HepG2 (cell line): ENCODE measurements around the gene RNF213. TPM values are rescaled to one million over a fixed set of nuclear protein-coding genes. Genes with fewer than 3 reads are reported as not detected.

Experiments
- AGO1 ChIP-seq: fragments of 200-400 bp; formaldehyde crosslinking; IDR thresholded peaks from 2 replicates; pipeline ENCODE4 v1.6.1; 2017; ENCODE audit warnings: mild to moderate bottlenecking, low read depth, low read length, moderate library complexity; ENCODE audit not compliant: poor library complexity, severe bottlenecking
- ARNT2 ChIP-seq: sonication (generic); formaldehyde crosslinking; IDR thresholded peaks from 2 replicates; pipeline ENCODE4 v1.8.0; 2022; ENCODE audit warnings: mild to moderate bottlenecking, low read depth, missing genetic modification reagents, moderate library complexity
- DZIP1 ChIP-seq: sonication (generic); formaldehyde crosslinking; IDR thresholded peaks from 2 replicates; pipeline ENCODE4 v1.5.0; 2020; ENCODE audit warnings: mild to moderate bottlenecking, missing genetic modification reagents
- HES4 ChIP-seq: sonication (generic); formaldehyde crosslinking; IDR thresholded peaks from 2 replicates; pipeline ENCODE4 v1.9.0; 2021; ENCODE audit warnings: mild to moderate bottlenecking, missing genetic modification reagents, borderline replicate concordance
- HHEX ChIP-seq: IDR thresholded peaks from 2 replicates; pipeline ENCODE4 v1.6.1; 2016; ENCODE audit warnings: control low read depth
- NCOA1 ChIP-seq: sonication (generic); formaldehyde crosslinking; IDR thresholded peaks from 2 replicates; pipeline ENCODE4 v1.9.0; 2021; ENCODE audit warnings: missing genetic modification reagents
- NFKBIZ ChIP-seq: IDR thresholded peaks from 2 replicates; pipeline ENCODE4 v1.6.1; 2018; ENCODE audit warnings: missing genetic modification reagents, missing compliant biosample characterization
- RBM39 ChIP-seq: fragments of 200-400 bp; formaldehyde crosslinking; IDR thresholded peaks from one replicate; pipeline ENCODE4 v1.6.1; 2018; ENCODE audit warnings: antibody characterized with exemption, mild to moderate bottlenecking, low read depth, low read length; ENCODE audit not compliant: poor library complexity, severe bottlenecking
- RFX3 ChIP-seq: IDR thresholded peaks from 2 replicates; pipeline ENCODE4 v1.6.1; 2016; ENCODE audit warnings: missing biosample characterization, missing genetic modification reagents
- SKI ChIP-seq: fragments of 450-650 bp; IDR thresholded peaks from one replicate; pipeline ENCODE4 v1.6.1; 2018; ENCODE audit warnings: mild to moderate bottlenecking; ENCODE audit not compliant: partially characterized antibody
- SP1 ChIP-seq, 2 experiments: fragments of 450-650 bp in 1 of 2; sonication (generic) in 1 of 2; formaldehyde crosslinking in 1 of 2; IDR thresholded peaks; 2 replicates each; pipeline versions ENCODE4 v1.4.0 to v1.6.1; 2016 to 2020; ENCODE audit warnings: missing genetic modification reagents in 1 of 2
- SRSF4 ChIP-seq: fragments of 200-400 bp; formaldehyde crosslinking; IDR thresholded peaks from one replicate; pipeline ENCODE4 v1.6.1; 2018; ENCODE audit warnings: mild to moderate bottlenecking, low read depth, low read length, moderate library complexity; ENCODE audit not compliant: poor library complexity, severe bottlenecking
- STAG1 ChIP-seq: sonication (generic); formaldehyde crosslinking; IDR thresholded peaks from 2 replicates; pipeline ENCODE4 v1.4.0; 2020; ENCODE audit warnings: missing genetic modification reagents
- TERF1 ChIP-seq: sonication (generic); formaldehyde crosslinking; IDR thresholded peaks from 2 replicates; pipeline ENCODE4 v1.8.0; 2022; ENCODE audit warnings: mild to moderate bottlenecking, missing genetic modification reagents, moderate library complexity
- ZMAT3 ChIP-seq: sonication (generic); formaldehyde crosslinking; conservative IDR thresholded peaks from 2 replicates; pipeline ENCODE4 v1.7.0; 2021; ENCODE audit warnings: missing genetic modification reagents
- ZNF232 ChIP-seq: sonication (generic); formaldehyde crosslinking; IDR thresholded peaks from 2 replicates; pipeline ENCODE4 v1.4.0; 2020; ENCODE audit warnings: missing genetic modification reagents, borderline replicate concordance
- ZNF367 ChIP-seq: sonication (generic); formaldehyde crosslinking; IDR thresholded peaks from 2 replicates; pipeline ENCODE4 v1.4.0; 2020; ENCODE audit warnings: missing genetic modification reagents, borderline replicate concordance
- ZNF614 ChIP-seq: IDR thresholded peaks from 2 replicates; pipeline ENCODE4 v1.6.1; 2018; ENCODE audit warnings: missing biosample characterization, missing genetic modification reagents, inconsistent platforms, borderline replicate concordance
- polyA plus RNA-seq, 8 experiments: library from polyadenylated mRNA; depleted of rRNA in 3 of 8; stranded (reverse) in 7 of 8; unstranded in 1 of 8; fragments of >200 nt; fragmentation: Illumina TruSeq in 4 of 8; extraction: Trizol in 4 of 8; gene quantifications; 2 replicates each; pipeline versions ENCODE4 v1.2.1 to v1.2.3, GENCODE V29; 2011 to 2016; ENCODE audit warnings: low read depth in 4 of 8, missing spikeins in 1 of 8, mixed read lengths in 1 of 8; ENCODE audit not compliant: insufficient read depth in 1 of 8
- total RNA-seq, 5 experiments: library from RNA; depleted of rRNA; stranded (reverse); fragments of >200 nt; fragmentation: Illumina TruSeq; extraction: Trizol; gene quantifications; 2 replicates each; pipeline ENCODE4 v1.2.3, GENCODE V29; 2016; ENCODE audit warnings: low read depth in 1 of 5
- TF ChIP-seq, protein P1 (sequence below): sonication (generic); formaldehyde crosslinking; IDR thresholded peaks from 2 replicates; pipeline ENCODE4 v1.4.0; 2020; ENCODE audit warnings: missing genetic modification reagents, borderline replicate concordance
- TF ChIP-seq, protein P2 (sequence below): sonication (generic); formaldehyde crosslinking; IDR thresholded peaks from 2 replicates; pipeline ENCODE4 v1.4.0; 2020; ENCODE audit warnings: missing genetic modification reagents

Gene RNF213
- total and polyA plus RNA-seq, 2 of the 13 experiments (the other 11 are each of a cell fraction or from before 2014, with no cell fraction given) = 38.6 to 38.7 TPM

DNA sequence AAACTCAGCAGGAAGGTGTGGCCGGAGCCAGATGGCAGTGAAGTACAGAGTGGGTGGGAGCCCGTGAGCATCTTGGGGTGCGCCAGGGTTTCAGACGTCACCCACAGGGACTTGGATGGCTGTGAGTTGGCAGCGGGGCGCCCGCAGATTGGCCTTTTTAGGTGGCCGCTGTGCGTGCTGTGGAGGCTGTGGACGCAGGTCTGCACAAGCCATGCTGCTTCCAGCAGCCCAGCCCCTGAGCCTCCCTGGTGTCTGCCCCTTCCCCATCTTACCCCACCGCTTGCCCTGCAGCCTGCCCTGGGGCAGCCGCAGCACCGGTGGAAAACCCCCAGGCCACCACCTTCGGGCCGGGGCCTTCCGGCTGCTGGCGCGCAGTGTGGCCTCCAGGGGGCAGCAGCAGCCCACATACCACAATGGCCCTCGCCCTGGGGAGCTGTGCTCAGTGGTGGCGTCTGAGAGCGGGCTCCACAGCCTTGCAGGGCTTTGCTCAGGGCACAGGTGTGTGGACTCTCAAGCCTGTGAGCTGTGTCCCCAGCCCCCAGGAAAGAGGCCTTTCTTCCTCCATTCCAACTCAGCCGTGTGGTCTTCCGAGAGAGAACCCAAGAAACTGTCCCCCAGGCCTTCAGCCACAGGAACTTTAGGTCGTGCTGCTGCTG is 166.1 kb downstream of the RNF213 start (continued):
- TF ChIP-seq RBM39 (no peak), SP1 (IDR thresholded peaks at IDR 0.05) (no peak), SP1 (CRISPR knock-in tag; IDR thresholded peaks at IDR 0.05) (no peak), ARNT2 (no peak), ZMAT3 (CRISPR knock-in tag) (no peak), SRSF4 (no peak), ZNF232 (CRISPR knock-in tag) (peak; percentile 44; the same call in 1 of the 2 replicates), TERF1 (no peak), STAG1 (peak; percentile 100), HES4 (CRISPR knock-in tag) (peak; percentile 25; the same call in 1 of the 2 replicates), NCOA1 (CRISPR knock-in tag) (no peak), ZNF614 (CRISPR knock-in tag) (peak; percentile 55; the same call in 1 of the 2 replicates), DZIP1 (CRISPR knock-in tag) (0 out of 2 replicates have a peak, but pooled peaks have one; percentile 47), NFKBIZ (CRISPR knock-in tag) (0 out of 2 replicates have a peak, but pooled peaks have one; percentile 38), HHEX (CRISPR knock-in tag) (no peak), ZNF367 (CRISPR knock-in tag) (no peak), AGO1 (peak; percentile 67), SKI (no peak), RFX3 (no peak)
- TF ChIP-seq, protein P1, sequence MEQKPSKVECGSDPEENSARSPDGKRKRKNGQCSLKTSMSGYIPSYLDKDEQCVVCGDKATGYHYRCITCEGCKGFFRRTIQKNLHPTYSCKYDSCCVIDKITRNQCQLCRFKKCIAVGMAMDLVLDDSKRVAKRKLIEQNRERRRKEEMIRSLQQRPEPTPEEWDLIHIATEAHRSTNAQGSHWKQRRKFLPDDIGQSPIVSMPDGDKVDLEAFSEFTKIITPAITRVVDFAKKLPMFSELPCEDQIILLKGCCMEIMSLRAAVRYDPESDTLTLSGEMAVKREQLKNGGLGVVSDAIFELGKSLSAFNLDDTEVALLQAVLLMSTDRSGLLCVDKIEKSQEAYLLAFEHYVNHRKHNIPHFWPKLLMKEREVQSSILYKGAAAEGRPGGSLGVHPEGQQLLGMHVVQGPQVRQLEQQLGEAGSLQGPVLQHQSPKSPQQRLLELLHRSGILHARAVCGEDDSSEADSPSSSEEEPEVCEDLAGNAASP (CRISPR knock-in tag) = peak; percentile 49; the same call in 1 of the 2 replicates
- TF ChIP-seq, protein P2, sequence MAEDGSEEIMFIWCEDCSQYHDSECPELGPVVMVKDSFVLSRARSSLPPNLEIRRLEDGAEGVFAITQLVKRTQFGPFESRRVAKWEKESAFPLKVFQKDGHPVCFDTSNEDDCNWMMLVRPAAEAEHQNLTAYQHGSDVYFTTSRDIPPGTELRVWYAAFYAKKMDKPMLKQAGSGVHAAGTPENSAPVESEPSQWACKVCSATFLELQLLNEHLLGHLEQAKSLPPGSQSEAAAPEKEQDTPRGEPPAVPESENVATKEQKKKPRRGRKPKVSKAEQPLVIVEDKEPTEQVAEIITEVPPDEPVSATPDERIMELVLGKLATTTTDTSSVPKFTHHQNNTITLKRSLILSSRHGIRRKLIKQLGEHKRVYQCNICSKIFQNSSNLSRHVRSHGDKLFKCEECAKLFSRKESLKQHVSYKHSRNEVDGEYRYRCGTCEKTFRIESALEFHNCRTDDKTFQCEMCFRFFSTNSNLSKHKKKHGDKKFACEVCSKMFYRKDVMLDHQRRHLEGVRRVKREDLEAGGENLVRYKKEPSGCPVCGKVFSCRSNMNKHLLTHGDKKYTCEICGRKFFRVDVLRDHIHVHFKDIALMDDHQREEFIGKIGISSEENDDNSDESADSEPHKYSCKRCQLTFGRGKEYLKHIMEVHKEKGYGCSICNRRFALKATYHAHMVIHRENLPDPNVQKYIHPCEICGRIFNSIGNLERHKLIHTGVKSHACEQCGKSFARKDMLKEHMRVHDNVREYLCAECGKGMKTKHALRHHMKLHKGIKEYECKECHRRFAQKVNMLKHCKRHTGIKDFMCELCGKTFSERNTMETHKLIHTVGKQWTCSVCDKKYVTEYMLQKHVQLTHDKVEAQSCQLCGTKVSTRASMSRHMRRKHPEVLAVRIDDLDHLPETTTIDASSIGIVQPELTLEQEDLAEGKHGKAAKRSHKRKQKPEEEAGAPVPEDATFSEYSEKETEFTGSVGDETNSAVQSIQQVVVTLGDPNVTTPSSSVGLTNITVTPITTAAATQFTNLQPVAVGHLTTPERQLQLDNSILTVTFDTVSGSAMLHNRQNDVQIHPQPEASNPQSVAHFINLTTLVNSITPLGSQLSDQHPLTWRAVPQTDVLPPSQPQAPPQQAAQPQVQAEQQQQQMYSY = no peak
